ENCODE measurements around the gene RUFY4. TPM values are rescaled to one million over a fixed set of nuclear protein-coding genes. Genes with fewer than 3 reads are reported as not detected.

Gene RUFY4
- total RNA-seq = not detected

GRCh38 chr2:218068721-218069334 lies at the start of gene RUFY4:
Gene RUFY4, plus strand, starts transcription at chr2:218069253. Its CDS starts 1,353 bp downstream, at chr2:218070606.

GRCh38 chr2:218125626-218126080 lies 56.6 kb downstream of the RUFY4 start, which contains the start of gene CXCR2:
Gene CXCR2, plus strand, starts transcription at chr2:218126028. Its CDS starts 8,774 bp downstream, at chr2:218134802.

Other genes starting within 250 kb of the RUFY4 start
- gene TNS1, start 66.3 kb upstream of the RUFY4 start, total RNA-seq = 132 TPM
- 0.99 TPM for gene CXCR2, start 56.8 kb downstream of the RUFY4 start, total RNA-seq
- gene CXCR1, start 97.7 kb downstream of the RUFY4 start, total RNA-seq = 0.33 TPM
- gene ARPC2, start 147.9 kb downstream of the RUFY4 start, total RNA-seq = 138 TPM
- not detected for gene GPBAR1, start 191.8 kb downstream of the RUFY4 start, total RNA-seq
- gene AAMP, start 200.9 kb downstream of the RUFY4 start, total RNA-seq = 126 TPM
- gene PNKD, start 201.3 kb downstream of the RUFY4 start, total RNA-seq = 26.2 TPM
- 56.5 TPM for gene TMBIM1, start 223.2 kb downstream of the RUFY4 start, total RNA-seq